HG03060 (cell line): ENCODE measurements around the gene CLIC6.
"Not testable (repeated sequence)": the region's sequence is repeated elsewhere in the genome, so short reads cannot be mapped to it uniquely, and the experiment has no call there.

Experiments used
- ATAC-seq: cut with Tn5 transposase; IDR thresholded peaks from one replicate; pipeline ENCODE4 v1.9.1; 2021; ENCODE audit warnings: low read depth, moderate number of reproducible peaks; ENCODE audit not compliant: unreplicated experiment

The CLIC6 gene

DNA sequence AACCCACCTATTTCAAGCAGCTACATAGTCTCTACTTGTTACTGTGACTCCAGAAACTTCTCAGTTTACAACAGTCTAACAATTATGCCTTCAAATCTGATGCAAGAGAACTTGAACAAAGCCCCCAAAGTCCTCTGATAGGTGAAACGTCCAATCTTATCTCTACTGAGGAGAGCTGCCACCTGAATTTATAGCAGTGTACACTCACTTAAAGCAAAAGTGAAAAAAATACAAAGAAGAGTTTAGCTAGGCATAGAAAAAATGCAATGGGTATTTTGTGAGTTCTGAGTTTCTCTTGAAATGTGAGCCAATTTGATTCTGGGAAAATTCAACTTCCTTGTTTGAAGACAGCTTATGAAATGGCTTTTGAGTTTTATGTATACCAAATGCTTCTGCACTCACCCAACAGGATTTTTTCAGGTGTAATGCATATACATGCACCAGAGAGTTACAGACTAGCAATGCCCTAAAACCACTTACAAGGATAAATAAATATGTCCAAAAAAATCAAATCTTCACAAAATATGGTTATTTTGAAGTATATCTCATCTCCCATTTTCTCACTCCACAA, 17.8 kb upstream of the CLIC6 start:
- ATAC-seq: no peak

- no peak for ATAC-seq
These were observed 17.2 kb upstream of the CLIC6 start for GRCh38 chr21:34651642-34652041.

GRCh38 chr21:34653522-34653921, 15.3 kb upstream of the CLIC6 start:
- no peak for ATAC-seq

- ATAC-seq: no peak
These were observed 6.9 kb upstream of the CLIC6 start for GRCh38 chr21:34661848-34662247.

- ATAC-seq: no peak
These were observed 1.0 kb upstream of the CLIC6 start for GRCh38 chr21:34667761-34668160.

DNA sequence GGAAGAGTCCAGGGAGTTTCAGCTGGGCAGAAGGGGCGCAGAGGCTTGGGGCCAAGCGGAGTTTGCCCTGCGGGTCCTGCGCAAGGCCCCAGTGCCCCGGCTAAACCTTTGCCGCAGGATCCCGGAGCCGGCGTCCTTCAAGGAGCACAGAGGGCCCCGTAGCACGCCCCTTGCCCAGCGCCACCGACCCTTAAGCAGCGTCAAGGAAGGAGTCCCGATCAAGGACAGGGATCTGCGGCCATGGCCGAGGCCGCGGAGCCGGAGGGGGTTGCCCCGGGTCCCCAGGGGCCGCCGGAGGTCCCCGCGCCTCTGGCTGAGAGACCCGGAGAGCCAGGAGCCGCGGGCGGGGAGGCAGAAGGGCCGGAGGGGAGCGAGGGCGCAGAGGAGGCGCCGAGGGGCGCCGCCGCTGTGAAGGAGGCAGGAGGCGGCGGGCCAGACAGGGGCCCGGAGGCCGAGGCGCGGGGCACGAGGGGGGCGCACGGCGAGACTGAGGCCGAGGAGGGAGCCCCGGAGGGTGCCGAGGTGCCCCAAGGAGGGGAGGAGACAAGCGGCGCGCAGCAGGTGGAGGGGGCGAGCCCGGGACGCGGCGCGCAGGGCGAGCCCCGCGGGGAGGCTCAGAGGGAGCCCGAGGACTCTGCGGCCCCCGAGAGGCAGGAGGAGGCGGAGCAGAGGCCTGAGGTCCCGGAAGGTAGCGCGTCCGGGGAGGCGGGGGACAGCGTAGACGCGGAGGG, 520 bp downstream of the CLIC6 start:
- no peak for ATAC-seq

- ATAC-seq: not testable (repeated sequence)
These were observed 1.1 kb downstream of the CLIC6 start for GRCh38 chr21:34669880-34670219.

DNA sequence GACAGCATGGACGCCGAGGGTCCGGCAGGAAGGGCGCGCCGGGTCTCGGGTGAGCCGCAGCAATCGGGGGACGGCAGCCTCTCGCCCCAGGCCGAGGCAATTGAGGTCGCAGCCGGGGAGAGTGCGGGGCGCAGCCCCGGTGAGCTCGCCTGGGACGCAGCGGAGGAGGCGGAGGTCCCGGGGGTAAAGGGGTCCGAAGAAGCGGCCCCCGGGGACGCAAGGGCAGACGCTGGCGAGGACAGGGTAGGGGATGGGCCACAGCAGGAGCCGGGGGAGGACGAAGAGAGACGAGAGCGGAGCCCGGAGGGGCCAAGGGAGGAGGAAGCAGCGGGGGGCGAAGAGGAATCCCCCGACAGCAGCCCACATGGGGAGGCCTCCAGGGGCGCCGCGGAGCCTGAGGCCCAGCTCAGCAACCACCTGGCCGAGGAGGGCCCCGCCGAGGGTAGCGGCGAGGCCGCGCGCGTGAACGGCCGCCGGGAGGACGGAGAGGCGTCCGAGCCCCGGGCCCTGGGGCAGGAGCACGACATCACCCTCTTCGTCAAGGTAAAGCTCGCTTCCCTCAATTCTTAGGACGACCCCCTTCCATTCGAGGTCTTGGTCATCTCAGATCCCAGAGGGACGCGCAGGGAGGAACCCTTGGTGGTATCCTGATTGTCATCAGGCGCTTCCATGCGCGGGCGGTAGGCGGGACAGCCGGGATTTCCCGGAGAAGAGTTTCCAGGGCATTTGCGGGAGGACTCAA, 1.6 kb downstream of the CLIC6 start:
- no peak for ATAC-seq

DNA sequence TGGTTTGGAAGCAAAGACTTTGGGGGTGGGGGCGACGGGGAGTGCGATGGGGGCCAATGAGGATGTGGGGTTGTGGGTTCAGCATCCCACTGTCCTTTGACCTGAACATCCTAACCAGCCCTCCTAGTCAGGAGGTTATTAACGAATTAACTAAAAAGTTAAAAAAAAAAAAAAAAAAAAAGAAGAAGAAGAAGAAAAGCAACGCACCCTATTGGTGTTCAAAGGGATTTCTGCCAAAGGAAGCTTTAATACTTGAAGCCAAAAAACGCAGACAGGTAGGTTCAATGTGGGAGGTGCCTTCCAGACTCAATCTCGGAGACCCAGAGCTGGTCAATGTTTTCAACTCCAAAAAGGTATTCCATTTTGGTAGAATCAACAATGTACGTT, 2.2 kb downstream of the CLIC6 start:
- no peak for ATAC-seq

- ATAC-seq: no peak
These were observed 2.7 kb downstream of the CLIC6 start for GRCh38 chr21:34671462-34671861.

GRCh38 chr21:34671891-34672290, 3.1 kb downstream of the CLIC6 start:
- no peak for ATAC-seq

DNA sequence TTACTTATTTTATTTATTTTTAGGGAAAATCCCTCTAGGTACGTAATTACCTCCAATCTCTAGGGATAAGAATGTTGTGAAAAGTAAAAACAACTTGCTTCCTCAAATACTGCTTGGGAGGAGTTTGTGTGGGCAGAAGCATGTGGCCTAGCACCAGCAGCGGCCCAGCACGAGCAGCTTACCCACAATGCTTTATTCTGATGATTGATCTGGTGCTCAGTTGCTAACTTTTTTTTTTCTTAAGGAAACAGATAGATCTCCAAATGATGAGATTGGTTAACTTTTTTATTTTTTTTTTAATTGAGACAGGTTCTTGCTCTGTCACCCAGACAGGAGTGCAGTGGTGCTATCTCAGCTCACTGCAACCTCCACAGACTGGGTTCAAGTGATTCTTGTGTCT, 4.2 kb downstream of the CLIC6 start:
- ATAC-seq: no peak

DNA sequence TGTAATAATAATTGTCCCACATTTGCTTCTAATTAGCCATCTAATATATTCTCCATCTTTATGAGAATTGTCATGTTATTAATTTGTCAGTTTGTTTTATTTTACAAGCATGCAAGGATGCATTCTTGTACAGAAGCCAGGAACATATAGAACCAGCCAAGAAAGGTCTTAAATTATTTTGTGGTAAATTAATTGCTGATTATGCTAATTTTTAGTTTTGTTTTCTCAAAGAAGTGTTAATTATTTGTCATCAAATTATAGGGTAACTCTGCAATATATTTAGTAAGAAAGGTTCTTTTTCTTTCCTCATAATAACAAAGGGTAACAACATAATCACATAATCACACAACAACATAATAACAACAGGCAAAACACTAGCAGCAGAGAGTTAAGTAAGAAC, 5.7 kb downstream of the CLIC6 start:
- no peak for ATAC-seq

DNA sequence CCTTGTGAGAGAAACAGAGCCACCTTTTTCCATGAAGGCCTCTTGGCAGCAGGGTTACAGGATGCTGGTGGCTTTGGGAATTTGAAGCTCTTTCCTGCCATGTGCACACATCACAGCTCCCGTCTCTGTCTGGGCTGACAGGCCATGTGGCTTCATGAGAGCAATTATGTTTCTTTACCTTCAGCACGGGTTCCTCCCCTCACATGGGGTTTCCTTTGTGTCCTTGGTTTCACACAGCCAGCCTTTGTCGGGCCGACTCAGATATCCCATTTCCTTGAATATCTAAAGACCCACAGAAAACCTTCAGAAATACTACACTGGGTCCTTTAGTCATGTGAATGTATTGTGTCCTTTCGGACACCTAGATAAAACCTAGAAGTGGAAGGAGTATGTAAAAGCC, 7.1 kb downstream of the CLIC6 start:
- no peak for ATAC-seq

DNA sequence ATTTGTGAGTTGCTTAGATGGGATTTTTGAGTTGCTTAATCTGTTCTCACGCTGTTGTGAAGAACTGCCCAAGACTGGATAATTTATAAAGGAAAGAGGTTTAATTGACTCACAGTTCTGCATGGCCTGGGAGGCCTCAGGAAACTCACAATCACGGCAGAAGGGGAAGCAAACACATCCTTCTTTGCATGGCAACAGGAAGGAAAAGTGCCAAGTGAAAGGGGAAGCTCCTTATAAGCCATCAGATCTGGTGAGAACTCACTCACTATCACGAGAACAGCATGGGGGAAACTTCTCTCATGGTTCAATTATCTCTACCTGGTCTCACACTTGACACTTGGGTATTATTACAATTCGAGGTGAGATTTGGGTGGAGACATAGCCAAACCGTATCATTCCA, 10.3 kb downstream of the CLIC6 start:
- no peak for ATAC-seq

- ATAC-seq: no peak
These were observed 15.5 kb downstream of the CLIC6 start for GRCh38 chr21:34684174-34684876.

DNA sequence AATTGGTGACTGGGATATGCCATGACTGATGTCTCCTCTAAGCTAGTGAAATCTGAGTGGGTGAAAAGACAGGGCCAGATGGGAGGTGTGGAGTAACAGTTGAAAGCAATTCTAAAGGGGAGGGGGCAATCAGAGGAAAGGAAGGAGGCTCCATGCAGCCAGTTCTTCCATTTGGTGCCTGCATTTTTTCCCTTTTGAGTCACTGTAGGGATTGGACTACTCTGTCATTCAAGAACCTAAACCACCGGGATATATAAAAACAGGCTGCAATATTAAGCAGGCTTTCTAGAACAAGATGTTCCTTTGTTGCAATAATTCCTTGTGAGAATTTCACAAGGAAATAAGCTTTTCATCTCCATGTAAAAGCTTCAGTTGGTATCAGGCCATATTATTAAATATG, 18.3 kb downstream of the CLIC6 start:
- no peak for ATAC-seq

- no peak for ATAC-seq
These were observed 19.0 kb downstream of the CLIC6 start for GRCh38 chr21:34687745-34688144.

DNA sequence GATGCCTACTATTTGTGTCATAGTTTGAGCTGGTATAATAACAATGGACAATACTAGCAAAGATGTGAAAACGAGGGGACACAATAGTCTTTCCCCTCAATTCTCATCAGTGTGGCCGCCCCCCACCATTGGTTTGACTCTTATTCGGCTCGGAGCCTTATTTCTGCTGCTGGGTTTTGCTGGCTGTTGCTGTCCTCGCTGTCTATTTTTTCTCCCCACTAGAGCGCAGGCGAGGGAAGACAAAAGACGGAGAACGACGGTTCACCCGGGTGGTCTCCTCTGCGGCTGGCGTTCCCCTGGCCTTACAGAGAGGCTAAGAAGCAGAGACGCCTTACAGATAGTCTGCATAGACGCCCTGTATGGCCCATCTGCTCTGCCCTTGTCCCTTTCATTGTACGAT, 19.4 kb downstream of the CLIC6 start:
- ATAC-seq: no peak

DNA sequence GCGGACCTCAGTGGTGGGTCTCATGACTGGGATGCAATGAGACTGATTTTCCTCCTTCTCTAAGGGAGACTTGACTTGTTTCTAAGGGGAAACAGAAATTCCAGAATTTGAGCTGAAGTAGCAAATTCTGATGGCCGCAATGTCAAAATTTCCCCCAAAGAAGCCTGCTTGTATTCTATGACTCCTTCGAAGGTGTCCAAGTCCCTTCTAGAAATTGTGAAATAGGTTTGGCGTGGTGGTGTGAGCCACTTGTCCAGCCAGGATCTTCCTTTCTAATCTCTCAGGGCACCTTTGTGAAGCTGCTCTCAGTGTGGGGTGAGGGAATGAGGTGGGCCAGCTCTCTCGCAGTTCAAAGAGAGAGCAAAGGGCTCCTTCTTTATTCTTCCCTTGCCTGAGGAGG, 19.9 kb downstream of the CLIC6 start:
- ATAC-seq: no peak

DNA sequence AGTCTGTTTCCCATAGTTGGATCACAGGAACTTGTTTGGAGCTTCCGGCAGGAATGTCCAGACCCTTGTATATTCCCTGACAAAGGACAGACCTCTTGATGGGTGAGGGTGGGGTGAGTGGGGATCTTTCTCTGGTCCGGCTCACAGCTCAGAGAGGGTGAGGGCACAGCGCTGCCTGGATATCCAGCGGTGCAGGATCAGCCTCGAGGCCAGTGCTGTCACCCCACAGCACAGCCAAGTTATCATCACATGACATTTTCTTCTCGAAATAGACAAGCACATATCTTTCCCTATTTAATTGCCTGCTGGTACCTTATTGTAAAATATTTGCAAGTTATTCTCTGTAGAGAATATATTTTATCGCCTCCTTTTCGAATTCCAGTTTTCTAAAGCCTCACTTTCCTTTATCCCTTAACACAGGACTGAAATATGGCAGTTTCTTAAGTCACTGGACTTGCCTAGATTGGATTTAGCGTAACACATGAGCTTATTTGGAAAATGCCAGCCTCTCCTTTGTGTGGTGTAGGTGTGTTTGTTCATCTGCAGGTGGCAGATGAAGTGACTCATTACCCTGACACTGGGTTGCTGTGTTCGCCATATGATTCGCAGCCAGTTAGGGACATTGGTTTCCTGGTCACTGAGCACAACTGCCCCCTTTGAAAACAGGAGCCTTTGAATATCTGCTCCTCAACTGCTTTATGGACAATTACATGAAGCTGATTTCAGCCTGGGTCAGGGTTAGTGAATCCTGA, 21.4 kb downstream of the CLIC6 start:
- ATAC-seq: no peak
